Measurements from ENCODE around the gene EIF3A. TPM values are rescaled to one million over a fixed set of nuclear protein-coding genes. Genes with fewer than 3 reads are reported as not detected.
A peak's percentile ranks its signal among the peaks of the same experiment; 100 is the strongest.
"Not testable (repeated sequence)": the region's sequence is repeated elsewhere in the genome, so short reads cannot be mapped to it uniquely, and the experiment has no call there.

Gene EIF3A
- total RNA-seq, 1 experiment from 2014 or later = 89.3 TPM

GRCh38 chr10:119042169-119042568 lies 38.4 kb downstream of the EIF3A start:
- H3K36me3 ChIP-seq (replicated peaks; ENCODE audit: control insufficient read depth, insufficient read depth, low read length) = peaks cover 53% of the 10 kb centered on the region
- H3K27me3 ChIP-seq (ENCODE audit: control insufficient read depth, insufficient read depth, low read length) = no peaks in the 10 kb centered on the region
- DNase-seq = no peak
- H3K4me3 ChIP-seq (ENCODE audit: insufficient read depth, low read depth, low read length) = no peak overlapping the region

- Histone ChIP-seq H3K4me3 (ENCODE audit: insufficient read depth, low read depth, low read length) (no peak overlapping the region), H3K36me3 (replicated peaks; ENCODE audit: control insufficient read depth, insufficient read depth, low read length) (peaks cover 58% of the 10 kb centered on the region), H3K27me3 (ENCODE audit: control insufficient read depth, insufficient read depth, low read length) (no peaks in the 10 kb centered on the region)
- DNase-seq = no peak
These were observed 39.3 kb downstream of the EIF3A start for GRCh38 chr10:119041326-119041725.

- DNase-seq = no peak
- peaks cover 58% of the 10 kb centered on the region for H3K36me3 ChIP-seq (replicated peaks; ENCODE audit: control insufficient read depth, insufficient read depth, low read length)
- H3K27me3 ChIP-seq (ENCODE audit: control insufficient read depth, insufficient read depth, low read length) = no peaks in the 10 kb centered on the region
- H3K4me3 ChIP-seq (ENCODE audit: insufficient read depth, low read depth, low read length) = no peak overlapping the region
These were observed 41.5 kb downstream of the EIF3A start for GRCh38 chr10:119039161-119039560.

- H3K36me3 ChIP-seq (replicated peaks; ENCODE audit: control insufficient read depth, insufficient read depth, low read length) = peaks cover 15% of the 10 kb centered on the region
- H3K27me3 ChIP-seq (ENCODE audit: control insufficient read depth, insufficient read depth, low read length) = 0 out of 2 replicates have a peak, but pooled peaks cover 2% of the 10 kb centered on the region
- no peak for DNase-seq
- no peak overlapping the region for H3K4me3 ChIP-seq (ENCODE audit: insufficient read depth, low read depth, low read length)
These were observed 49.0 kb downstream of the EIF3A start for GRCh38 chr10:119031496-119032059.

- peak; percentile 82 for DNase-seq
- Histone ChIP-seq H3K27me3 (ENCODE audit: control insufficient read depth, insufficient read depth, low read length) (0 out of 2 replicates have a peak, but pooled peaks cover 2% of the 10 kb centered on the region), H3K36me3 (replicated peaks; ENCODE audit: control insufficient read depth, insufficient read depth, low read length) (peaks cover 7% of the 10 kb centered on the region), H3K4me3 (ENCODE audit: insufficient read depth, low read depth, low read length) (peak overlapping the region; percentile 46)
These were observed 50.0 kb downstream of the EIF3A start for GRCh38 chr10:119030421-119031250.

GRCh38 chr10:119029613-119030420 lies 50.8 kb downstream of the EIF3A start, which contains the start of gene NANOS1:
Gene NANOS1, plus strand, starts transcription at chr10:119029714. Its CDS starts 88 bp downstream, at chr10:119029802.
- DNase-seq = no peak
- Histone ChIP-seq H3K4me3 (ENCODE audit: insufficient read depth, low read depth, low read length) (peak within 1 kb of the TSS; percentile 46), H3K36me3 (replicated peaks; ENCODE audit: control insufficient read depth, insufficient read depth, low read length) (peaks cover 7% of the 10 kb centered on the region), H3K27me3 (ENCODE audit: control insufficient read depth, insufficient read depth, low read length) (0 out of 2 replicates have a peak, but pooled peaks cover 2% of the 10 kb centered on the region)

GRCh38 chr10:119028900-119029612 lies 51.6 kb downstream of the EIF3A start:
- Histone ChIP-seq H3K4me3 (ENCODE audit: insufficient read depth, low read depth, low read length) (peak overlapping the region; percentile 45), H3K36me3 (replicated peaks; ENCODE audit: control insufficient read depth, insufficient read depth, low read length) (peaks cover 4% of the 10 kb centered on the region), H3K27me3 (ENCODE audit: control insufficient read depth, insufficient read depth, low read length) (0 out of 2 replicates have a peak, but pooled peaks cover 2% of the 10 kb centered on the region)
- DNase-seq = peak; percentile 99

GRCh38 chr10:119028445-119028899 lies 52.1 kb downstream of the EIF3A start:
- not testable (repeated sequence) for H3K27me3 ChIP-seq (ENCODE audit: control insufficient read depth, insufficient read depth, low read length); H3K36me3 ChIP-seq (replicated peaks; ENCODE audit: control insufficient read depth, insufficient read depth, low read length); DNase-seq
- peak overlapping the region; percentile 45 for H3K4me3 ChIP-seq (ENCODE audit: insufficient read depth, low read depth, low read length)

GRCh38 chr10:119026301-119027110 lies 54.1 kb downstream of the EIF3A start:
- 0 out of 2 replicates have a peak, but pooled peaks cover 2% of the 10 kb centered on the region for H3K27me3 ChIP-seq (ENCODE audit: control insufficient read depth, insufficient read depth, low read length)
- no peak for DNase-seq
- no peaks in the 10 kb centered on the region for H3K36me3 ChIP-seq (replicated peaks; ENCODE audit: control insufficient read depth, insufficient read depth, low read length)
- H3K4me3 ChIP-seq (ENCODE audit: insufficient read depth, low read depth, low read length) = no peak overlapping the region

- H3K36me3 ChIP-seq (replicated peaks; ENCODE audit: control insufficient read depth, insufficient read depth, low read length) = no peaks in the 10 kb centered on the region
- no peak overlapping the region for H3K4me3 ChIP-seq (ENCODE audit: insufficient read depth, low read depth, low read length)
- DNase-seq = no peak
- 0 out of 2 replicates have a peak, but pooled peaks cover 2% of the 10 kb centered on the region for H3K27me3 ChIP-seq (ENCODE audit: control insufficient read depth, insufficient read depth, low read length)
These were observed 54.8 kb downstream of the EIF3A start for GRCh38 chr10:119025776-119026175.

GRCh38 chr10:119025336-119025735 lies 55.3 kb downstream of the EIF3A start:
- no peaks in the 10 kb centered on the region for H3K36me3 ChIP-seq (replicated peaks; ENCODE audit: control insufficient read depth, insufficient read depth, low read length)
- H3K27me3 ChIP-seq (ENCODE audit: control insufficient read depth, insufficient read depth, low read length) = 0 out of 2 replicates have a peak, but pooled peaks cover 2% of the 10 kb centered on the region
- H3K4me3 ChIP-seq (ENCODE audit: insufficient read depth, low read depth, low read length) = no peak overlapping the region
- DNase-seq = no peak

- Histone ChIP-seq H3K27me3 (ENCODE audit: control insufficient read depth, insufficient read depth, low read length) (0 out of 2 replicates have a peak, but pooled peaks cover 2% of the 10 kb centered on the region), H3K36me3 (replicated peaks; ENCODE audit: control insufficient read depth, insufficient read depth, low read length) (no peaks in the 10 kb centered on the region), H3K4me3 (ENCODE audit: insufficient read depth, low read depth, low read length) (no peak overlapping the region)
- DNase-seq = no peak
These were observed 55.7 kb downstream of the EIF3A start for GRCh38 chr10:119024882-119025281.

- no peaks in the 10 kb centered on the region for H3K27me3 ChIP-seq (ENCODE audit: control insufficient read depth, insufficient read depth, low read length)
- DNase-seq = no peak
- no peak overlapping the region for H3K4me3 ChIP-seq (ENCODE audit: insufficient read depth, low read depth, low read length)
- no peaks in the 10 kb centered on the region for H3K36me3 ChIP-seq (replicated peaks; ENCODE audit: control insufficient read depth, insufficient read depth, low read length)
These were observed 57.1 kb downstream of the EIF3A start for GRCh38 chr10:119023553-119023868.
